ENCODE measurements around the gene BACH2. TPM values are rescaled to one million over a fixed set of nuclear protein-coding genes. Genes with fewer than 3 reads are reported as not detected.

Gene BACH2
- total RNA-seq, 4 donors from 2014 or later: 4.2 to 9.8 (median 5.8) TPM

- no peaks in the 10 kb centered on the region for H3K9me3 ChIP-seq
- no peak overlapping the region for H3K27ac ChIP-seq (replicated peaks in 1 of 4)
- H3K4me1 ChIP-seq: peaks cover 0 to 1% (median under 1%) of the 10 kb centered on the region in 4 donors
- no peak for DNase-seq (ENCODE audit: extremely low spot score)
- H3K27me3 ChIP-seq: no peaks in the 10 kb centered on the region
- intact Hi-C loops (cut with DNase I): no loop called here
- WGBS: 75% methylated on average over 7 of the region's 7 CpGs
- no peaks in the 10 kb centered on the region for H3K36me3 ChIP-seq
- H3K4me3 ChIP-seq: no peak overlapping the region
- no peak for TF ChIP-seq POLR2AphosphoS5 (IDR thresholded peaks at IDR 0.05)
- TF ChIP-seq, protein P1, sequence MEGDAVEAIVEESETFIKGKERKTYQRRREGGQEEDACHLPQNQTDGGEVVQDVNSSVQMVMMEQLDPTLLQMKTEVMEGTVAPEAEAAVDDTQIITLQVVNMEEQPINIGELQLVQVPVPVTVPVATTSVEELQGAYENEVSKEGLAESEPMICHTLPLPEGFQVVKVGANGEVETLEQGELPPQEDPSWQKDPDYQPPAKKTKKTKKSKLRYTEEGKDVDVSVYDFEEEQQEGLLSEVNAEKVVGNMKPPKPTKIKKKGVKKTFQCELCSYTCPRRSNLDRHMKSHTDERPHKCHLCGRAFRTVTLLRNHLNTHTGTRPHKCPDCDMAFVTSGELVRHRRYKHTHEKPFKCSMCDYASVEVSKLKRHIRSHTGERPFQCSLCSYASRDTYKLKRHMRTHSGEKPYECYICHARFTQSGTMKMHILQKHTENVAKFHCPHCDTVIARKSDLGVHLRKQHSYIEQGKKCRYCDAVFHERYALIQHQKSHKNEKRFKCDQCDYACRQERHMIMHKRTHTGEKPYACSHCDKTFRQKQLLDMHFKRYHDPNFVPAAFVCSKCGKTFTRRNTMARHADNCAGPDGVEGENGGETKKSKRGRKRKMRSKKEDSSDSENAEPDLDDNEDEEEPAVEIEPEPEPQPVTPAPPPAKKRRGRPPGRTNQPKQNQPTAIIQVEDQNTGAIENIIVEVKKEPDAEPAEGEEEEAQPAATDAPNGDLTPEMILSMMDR (IDR thresholded peaks at IDR 0.05): no peak
- no peak for TF ChIP-seq POLR2A (IDR thresholded peaks at IDR 0.05; ENCODE audit: low read depth)
- TF ChIP-seq EP300 (IDR thresholded peaks at IDR 0.05): no peak
Observed at GRCh38 chr6:90204327-90205056, 92.2 kb downstream of the BACH2 start.

GRCh38 chr6:90203672-90204071, 93.0 kb downstream of the BACH2 start:
- Histone ChIP-seq H3K36me3 (no peaks in the 10 kb centered on the region), H3K27ac (replicated peaks in 1 of 4) (no peak overlapping the region), H3K27me3 (no peaks in the 10 kb centered on the region), H3K4me1 (no peaks in the 10 kb centered on the region), H3K4me3 (no peak overlapping the region), H3K9me3 (no peaks in the 10 kb centered on the region)
- intact Hi-C loops (cut with DNase I): no loop called here
- no peak for DNase-seq (ENCODE audit: extremely low spot score)
- WGBS: 85% methylated on average over 5 of the region's 5 CpGs
- no peak for TF ChIP-seq EP300 (IDR thresholded peaks at IDR 0.05)
- no peak for TF ChIP-seq POLR2AphosphoS5 (IDR thresholded peaks at IDR 0.05)
- TF ChIP-seq, protein P1 (IDR thresholded peaks at IDR 0.05): no peak
- TF ChIP-seq POLR2A (IDR thresholded peaks at IDR 0.05; ENCODE audit: low read depth): no peak

DNA sequence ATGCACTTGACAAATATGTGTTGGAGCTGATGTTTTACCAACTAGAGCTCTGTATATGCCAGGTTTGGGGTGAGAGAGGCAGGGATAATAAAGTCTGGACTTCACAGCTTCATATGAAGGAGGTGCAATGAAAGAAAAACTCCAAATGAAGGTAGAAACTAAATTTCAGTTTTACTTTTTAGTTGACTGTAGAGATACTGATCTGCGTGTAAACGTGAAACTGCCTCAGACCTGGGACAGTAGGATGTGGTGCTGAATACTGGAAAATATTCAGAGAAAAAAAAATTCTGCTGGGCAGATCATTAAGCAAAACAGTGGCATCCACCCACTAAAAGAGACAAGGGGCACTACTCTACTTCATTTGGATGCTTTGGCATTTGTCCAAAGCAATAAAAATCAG, 94.5 kb downstream of the BACH2 start:
- DNase-seq (ENCODE audit: extremely low spot score): no peak
- Histone ChIP-seq H3K9me3 (no peaks in the 10 kb centered on the region), H3K4me1 (peaks cover 0 to 11% (median 9%) of the 10 kb centered on the region in 4 donors), H3K27me3 (no peaks in the 10 kb centered on the region), H3K4me3 (no peak overlapping the region), H3K27ac (replicated peaks in 1 of 4) (no peak overlapping the region), H3K36me3 (no peaks in the 10 kb centered on the region)
- intact Hi-C loops (cut with DNase I): no loop called here
- TF ChIP-seq POLR2AphosphoS5 (IDR thresholded peaks at IDR 0.05) (no peak), EP300 (IDR thresholded peaks at IDR 0.05) (no peak), POLR2A (IDR thresholded peaks at IDR 0.05; ENCODE audit: low read depth) (no peak)
- TF ChIP-seq, protein P1 (IDR thresholded peaks at IDR 0.05): no peak
- WGBS: 58% methylated on average over 2 of the region's 2 CpGs

DNA sequence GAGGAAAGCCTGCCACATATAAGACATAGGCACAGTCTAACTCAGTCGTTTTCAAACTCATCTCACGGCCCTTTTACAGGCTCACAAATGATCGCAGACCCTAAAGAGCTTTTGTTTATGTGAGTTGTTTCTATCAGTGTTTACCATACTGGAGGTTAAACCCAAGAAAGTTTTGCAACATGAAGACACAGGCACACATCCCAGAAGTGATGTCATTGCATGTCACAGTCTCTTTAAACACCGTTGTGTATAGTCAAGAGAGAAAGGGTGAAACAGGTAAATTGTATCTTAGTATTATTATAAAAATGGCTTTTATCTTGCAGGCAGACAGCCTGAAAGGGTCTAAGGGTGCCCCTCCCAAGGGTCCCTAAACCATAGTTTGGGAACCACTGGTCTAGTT, 96.7 kb downstream of the BACH2 start:
- H3K36me3 ChIP-seq: no peaks in the 10 kb centered on the region
- DNase-seq (ENCODE audit: extremely low spot score): no peak
- 80% methylated on average over 4 of the region's 4 CpGs for WGBS
- H3K4me3 ChIP-seq: no peak overlapping the region
- no peaks in the 10 kb centered on the region for H3K27me3 ChIP-seq
- H3K27ac ChIP-seq (replicated peaks in 1 of 4): no peak overlapping the region
- H3K4me1 ChIP-seq: peaks cover 10 to 19% (median 18%) of the 10 kb centered on the region in 4 donors
- intact Hi-C loops (cut with DNase I): no loop called here
- no peaks in the 10 kb centered on the region for H3K9me3 ChIP-seq
- TF ChIP-seq, protein P1 (IDR thresholded peaks at IDR 0.05): no peak
- TF ChIP-seq POLR2AphosphoS5 (IDR thresholded peaks at IDR 0.05) (no peak), POLR2A (IDR thresholded peaks at IDR 0.05; ENCODE audit: low read depth) (no peak), EP300 (IDR thresholded peaks at IDR 0.05) (no peak)
